Left renal cortex interstitium (tissue), 4 donors: Measurements from ENCODE around the gene IL26. TPM values are rescaled to one million over a fixed set of nuclear protein-coding genes. Genes with fewer than 3 reads are reported as not detected.
"Not testable (repeated sequence)": the region's sequence is repeated elsewhere in the genome, so short reads cannot be mapped to it uniquely, and the experiment has no call there.

Experiments
- DNase-seq, 4 donors: peaks; one replicate each; pipeline ENCODE4 v3.0.0-alpha.2; 2013; ENCODE audit warnings: low read depth in 4 of 4, low spot score in 2 of 4, missing footprints in 1 of 4
- polyA plus RNA-seq, 4 donors: library from polyadenylated mRNA; unstranded; fragments of 120-200 nt; gene quantifications; one replicate each; pipeline ENCODE4 v1.2.1, GENCODE V29; 2013; ENCODE audit not compliant: insufficient read length in 4 of 4

IL26 gene
- polyA plus RNA-seq, 4 donors: not detected

DNA sequence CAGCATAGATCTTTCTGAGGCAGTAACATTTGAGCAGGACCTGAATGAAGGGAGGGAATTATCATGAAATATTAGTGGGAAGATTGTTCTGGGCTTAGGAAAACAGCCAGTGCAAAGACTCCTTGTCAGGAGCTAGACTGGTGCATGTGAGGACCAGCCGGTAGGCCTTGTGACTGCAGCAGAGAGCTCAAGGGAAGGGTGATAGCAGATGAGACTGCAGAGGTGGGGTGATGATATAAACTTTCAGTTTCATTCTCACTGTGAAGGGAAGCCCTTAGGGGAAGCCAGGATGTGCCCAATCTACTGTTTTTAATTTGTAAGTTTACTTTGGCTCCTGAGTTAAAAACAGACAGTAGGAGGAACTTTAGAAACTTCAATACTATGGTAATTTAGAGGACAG lies 15.4 kb upstream of the IL26 start:
- no peak for DNase-seq

DNA sequence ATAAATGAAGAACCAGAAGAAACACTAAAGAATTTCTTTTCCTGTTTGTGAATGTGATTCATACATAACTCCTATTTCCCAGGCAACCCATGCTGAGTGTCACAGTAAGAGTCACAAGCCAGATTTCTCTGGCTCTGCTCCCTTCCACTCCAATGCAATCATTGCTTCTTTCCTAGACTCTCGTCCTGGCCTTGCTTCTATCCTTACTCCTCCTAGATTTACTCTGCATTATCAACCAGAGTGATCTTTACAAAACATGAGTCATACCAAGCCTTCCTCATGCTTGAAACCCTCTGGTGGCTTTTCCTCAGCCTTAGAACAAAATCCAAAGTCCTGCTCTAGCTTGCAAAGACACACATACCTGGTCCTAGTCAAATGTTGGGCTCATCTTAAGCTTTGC lies 14.5 kb upstream of the IL26 start:
- no peak for DNase-seq

DNA sequence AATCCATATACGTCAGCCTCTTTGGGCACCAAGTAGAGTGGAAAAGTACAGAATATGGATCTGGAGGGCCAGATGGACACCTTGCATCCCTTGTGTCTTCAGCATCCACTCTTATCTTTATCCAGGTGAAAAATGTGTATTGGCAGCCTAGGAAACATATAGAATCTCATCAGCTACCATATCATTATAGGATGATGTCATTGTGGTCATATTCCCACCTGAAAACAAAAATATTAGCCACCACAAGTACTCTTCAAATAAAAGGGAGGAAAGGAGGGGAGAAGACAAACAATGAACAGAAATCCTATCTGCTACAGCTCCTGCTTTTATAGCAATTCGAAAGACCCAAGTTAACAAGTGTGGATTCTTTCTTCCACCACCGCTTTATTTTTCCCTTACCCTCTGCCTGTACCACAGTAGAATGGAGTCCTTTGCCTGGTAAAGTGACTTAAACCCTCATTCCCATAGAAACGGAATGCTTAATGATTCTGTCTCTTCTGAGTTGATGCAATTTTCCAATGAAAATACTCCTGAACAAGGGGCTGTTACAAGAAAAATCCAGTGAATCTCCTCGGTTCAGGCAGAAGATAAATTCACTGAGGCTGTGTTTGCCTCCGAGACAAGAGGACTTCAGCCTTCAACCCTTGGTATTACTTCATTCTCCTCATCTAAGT lies 13.8 kb upstream of the IL26 start:
- no peak for DNase-seq

DNA sequence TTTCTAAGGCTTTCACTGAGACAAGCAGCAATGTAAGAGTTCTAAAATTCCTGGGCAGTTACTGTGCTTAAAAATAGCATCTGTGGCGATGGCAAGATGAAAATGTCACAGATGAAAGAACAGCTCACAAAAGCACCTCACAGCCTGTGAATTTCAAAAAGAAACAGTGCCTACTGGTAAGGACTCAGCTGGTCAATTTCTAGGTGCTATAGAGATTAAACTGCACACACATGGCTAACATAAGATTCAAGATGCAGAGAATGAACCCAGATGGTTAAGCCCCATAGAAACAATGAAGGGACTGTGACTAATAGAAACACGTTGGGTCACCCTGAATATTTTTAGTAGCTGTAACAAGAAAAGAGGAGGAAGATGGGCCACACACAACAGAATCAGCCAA lies 12.0 kb upstream of the IL26 start:
- DNase-seq: no peak

DNA sequence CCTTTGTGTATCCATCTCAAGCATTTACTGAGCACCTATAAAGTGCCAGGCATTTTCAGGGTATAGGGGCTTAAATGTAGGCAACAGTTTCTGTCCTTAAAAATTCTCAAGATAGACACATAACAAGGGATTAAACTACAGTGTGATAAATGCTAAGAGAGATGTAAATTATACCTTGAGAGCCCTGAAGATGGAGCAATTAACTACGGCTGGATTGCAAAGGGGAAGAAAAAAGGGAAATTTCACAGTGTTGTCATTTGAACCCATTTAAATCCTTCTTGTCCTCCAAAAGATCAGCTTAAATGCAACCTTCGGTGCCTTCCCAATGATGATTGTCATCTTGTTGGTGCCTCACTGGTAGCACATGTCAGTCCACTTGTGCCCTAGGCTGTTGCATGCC lies 11.5 kb upstream of the IL26 start:
- DNase-seq: no peak

- DNase-seq: no peak
These were observed 10.9 kb upstream of the IL26 start for GRCh38 chr12:68236421-68237059.

DNA sequence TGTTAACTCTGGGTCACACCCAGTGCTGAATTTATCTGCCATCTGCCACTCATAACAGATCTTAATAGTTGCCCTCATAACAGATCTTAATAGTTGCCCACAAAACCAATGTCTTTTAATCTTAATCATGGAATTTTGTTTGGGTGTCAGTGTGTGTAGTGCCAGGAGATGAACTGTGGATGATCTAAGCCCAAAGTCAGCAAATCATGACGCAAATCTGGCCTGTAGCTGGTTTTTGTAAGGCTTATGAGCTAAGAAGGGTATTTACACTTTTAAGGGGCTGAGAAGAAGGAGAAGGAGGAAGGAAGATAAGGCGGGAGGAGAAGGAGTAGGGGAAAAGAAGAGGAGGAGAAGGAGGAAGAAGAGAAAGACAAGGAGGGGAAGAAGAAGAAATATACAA lies 10.0 kb upstream of the IL26 start:
- no peak for DNase-seq

DNA sequence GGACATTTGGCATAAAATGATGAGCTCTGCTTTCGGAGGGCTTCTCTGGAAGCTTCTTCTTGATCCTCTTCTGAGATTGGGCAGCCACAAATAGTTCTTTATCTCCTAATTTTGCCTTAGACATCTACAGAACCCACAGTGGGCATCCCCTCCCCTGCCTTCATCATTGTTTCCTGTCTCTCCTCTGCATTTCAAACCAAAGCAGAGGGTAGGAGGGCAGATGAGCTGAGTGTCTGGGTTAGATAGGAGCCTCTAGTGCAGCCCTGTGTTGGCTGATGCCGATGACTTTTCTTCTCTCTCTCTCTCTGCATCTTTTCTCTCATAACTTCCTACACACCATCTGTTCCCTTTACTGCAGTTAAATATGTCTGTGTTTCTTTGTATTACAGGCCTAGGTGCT lies 8.5 kb upstream of the IL26 start:
- no peak for DNase-seq

GRCh38 chr12:68233498-68233897 lies 7.9 kb upstream of the IL26 start:
- no peak for DNase-seq

GRCh38 chr12:68231691-68232090 lies 6.1 kb upstream of the IL26 start:
- no peak for DNase-seq

GRCh38 chr12:68231229-68231628 lies 5.6 kb upstream of the IL26 start:
- no peak for DNase-seq

GRCh38 chr12:68229956-68230355 lies 4.3 kb upstream of the IL26 start:
- DNase-seq: no peak

DNA sequence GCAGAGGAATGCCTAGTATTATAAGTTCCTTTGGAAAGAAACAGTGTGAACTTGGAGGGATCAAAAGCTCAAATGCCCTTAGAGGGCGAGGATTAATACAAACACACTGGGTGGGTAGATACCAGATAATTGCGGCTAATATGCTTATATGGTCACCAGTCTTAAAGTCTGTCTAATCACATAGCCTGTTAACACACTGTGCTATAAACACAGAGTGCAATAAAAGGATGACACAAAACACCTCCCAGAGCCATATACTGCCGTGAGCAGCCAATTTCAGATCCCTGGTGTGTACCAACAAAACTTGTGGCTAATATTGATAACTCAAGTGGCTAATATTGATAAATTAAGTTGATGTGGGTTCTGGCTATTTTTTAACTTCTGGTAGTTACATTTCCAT lies 1.7 kb upstream of the IL26 start:
- no peak for DNase-seq

DNA sequence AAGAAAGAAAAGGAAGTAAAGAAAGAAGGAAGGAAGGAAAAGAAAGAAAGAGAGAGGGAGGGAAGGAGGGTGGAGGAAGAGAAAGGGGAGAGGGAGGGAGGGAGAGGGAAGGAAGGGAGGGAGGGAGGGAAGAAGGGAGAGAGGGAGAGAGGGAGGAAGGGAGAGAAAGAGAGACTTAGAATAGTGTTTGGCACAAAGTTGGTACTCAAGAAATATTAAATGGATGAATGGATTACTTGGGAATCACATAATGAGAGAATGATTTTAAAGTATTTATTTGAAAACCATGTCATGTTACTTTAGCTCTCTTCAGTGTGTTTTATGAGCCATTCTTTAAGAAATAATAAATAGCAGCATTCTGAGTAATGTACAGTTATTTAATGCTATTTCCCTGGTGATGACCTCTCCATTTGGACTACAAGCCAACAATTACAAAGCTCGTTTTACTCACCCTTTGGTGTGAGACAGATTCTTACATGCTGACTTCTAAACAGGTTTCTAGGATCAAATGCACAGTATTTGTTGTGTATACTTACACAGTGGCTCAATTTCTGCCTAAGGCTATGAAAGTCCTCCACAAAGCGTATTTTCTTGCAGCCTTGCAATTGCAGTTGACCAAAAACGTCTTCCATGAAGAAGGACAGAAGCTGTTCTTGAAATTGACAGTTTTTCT lies 861 bp downstream of the IL26 start:
- no peak for DNase-seq

DNA sequence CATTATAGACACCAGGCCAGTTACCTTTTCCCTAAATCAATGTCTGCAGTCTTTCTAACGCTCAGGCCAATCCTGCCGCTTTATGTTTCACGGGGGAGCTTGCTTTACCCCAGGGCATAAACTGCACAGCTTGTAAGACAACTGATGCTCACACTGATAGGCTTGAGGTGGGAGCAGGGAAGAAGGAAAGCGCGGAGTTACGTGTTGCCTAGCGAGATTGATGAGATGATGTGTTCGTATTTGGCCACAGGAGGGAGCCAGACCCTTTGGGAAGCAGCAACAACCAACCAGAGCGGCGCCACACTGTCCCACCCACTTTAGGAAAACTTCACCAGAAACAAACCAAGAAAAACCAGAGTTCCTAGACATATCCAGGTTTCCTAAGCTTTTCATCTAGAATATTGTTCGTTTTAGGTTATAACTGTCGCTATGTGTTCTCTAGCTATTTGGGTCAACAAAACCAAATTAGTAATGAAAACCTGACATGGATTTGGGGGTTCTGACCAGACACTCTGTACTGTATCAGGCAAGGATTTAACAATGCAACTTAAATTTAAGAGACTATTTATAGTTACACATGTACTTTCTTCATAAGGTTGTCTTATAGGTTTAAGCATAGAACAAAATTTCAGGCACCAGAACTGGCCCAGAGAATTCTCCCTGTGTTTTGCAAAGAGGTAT lies 2.4 kb downstream of the IL26 start:
- peak in 3 of 4 donors; percentile 60 to 84 (median 69) for DNase-seq

GRCh38 chr12:68222326-68222725 lies 3.3 kb downstream of the IL26 start:
- no peak for DNase-seq

DNA sequence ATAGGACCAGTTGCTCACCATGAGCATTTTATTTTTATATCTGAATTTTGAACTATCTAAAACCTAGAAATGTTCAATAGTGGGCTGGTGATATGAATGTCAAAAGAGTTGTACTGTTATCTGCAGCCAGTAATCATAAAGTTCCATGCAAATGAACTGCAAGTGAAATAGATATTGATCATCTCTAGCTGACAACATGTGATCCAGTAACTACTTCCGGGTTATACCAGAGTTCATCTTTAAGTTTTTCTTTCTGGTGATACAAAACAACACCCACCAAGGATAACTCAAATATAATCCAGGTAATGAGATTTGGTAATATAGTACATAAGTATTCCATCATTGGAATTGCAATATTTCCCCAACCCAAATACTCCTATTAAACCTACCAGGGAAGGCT lies 4.1 kb downstream of the IL26 start:
- no peak for DNase-seq

GRCh38 chr12:68210875-68211274 lies 14.7 kb downstream of the IL26 start:
- DNase-seq: no peak

GRCh38 chr12:68209048-68209728 lies 16.4 kb downstream of the IL26 start:
- DNase-seq: not testable (repeated sequence)

GRCh38 chr12:68207276-68207675 lies 18.3 kb downstream of the IL26 start:
- DNase-seq: no peak

GRCh38 chr12:68206446-68206845 lies 19.2 kb downstream of the IL26 start:
- no peak for DNase-seq
